HG03175 (cell line): ENCODE results near the gene SYT8.
"Not testable (repeated sequence)": the region's sequence is repeated elsewhere in the genome, so short reads cannot be mapped to it uniquely, and the experiment has no call there.

Experiments used
- ATAC-seq: cut with Tn5 transposase; IDR thresholded peaks from one replicate; pipeline ENCODE4 v1.9.1; 2021; ENCODE audit warnings: mild to moderate bottlenecking, moderate library complexity; ENCODE audit not compliant: unreplicated experiment

The SYT8 gene, protein sequence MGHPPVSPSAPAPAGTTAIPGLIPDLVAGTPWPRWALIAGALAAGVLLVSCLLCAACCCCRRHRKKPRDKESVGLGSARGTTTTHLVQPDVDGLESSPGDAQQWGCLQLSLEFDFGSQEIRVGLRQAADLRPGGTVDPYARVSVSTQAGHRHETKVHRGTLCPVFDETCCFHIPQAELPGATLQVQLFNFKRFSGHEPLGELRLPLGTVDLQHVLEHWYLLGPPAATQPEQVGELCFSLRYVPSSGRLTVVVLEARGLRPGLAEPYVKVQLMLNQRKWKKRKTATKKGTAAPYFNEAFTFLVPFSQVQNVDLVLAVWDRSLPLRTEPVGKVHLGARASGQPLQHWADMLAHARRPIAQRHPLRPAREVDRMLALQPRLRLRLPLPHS

DNA sequence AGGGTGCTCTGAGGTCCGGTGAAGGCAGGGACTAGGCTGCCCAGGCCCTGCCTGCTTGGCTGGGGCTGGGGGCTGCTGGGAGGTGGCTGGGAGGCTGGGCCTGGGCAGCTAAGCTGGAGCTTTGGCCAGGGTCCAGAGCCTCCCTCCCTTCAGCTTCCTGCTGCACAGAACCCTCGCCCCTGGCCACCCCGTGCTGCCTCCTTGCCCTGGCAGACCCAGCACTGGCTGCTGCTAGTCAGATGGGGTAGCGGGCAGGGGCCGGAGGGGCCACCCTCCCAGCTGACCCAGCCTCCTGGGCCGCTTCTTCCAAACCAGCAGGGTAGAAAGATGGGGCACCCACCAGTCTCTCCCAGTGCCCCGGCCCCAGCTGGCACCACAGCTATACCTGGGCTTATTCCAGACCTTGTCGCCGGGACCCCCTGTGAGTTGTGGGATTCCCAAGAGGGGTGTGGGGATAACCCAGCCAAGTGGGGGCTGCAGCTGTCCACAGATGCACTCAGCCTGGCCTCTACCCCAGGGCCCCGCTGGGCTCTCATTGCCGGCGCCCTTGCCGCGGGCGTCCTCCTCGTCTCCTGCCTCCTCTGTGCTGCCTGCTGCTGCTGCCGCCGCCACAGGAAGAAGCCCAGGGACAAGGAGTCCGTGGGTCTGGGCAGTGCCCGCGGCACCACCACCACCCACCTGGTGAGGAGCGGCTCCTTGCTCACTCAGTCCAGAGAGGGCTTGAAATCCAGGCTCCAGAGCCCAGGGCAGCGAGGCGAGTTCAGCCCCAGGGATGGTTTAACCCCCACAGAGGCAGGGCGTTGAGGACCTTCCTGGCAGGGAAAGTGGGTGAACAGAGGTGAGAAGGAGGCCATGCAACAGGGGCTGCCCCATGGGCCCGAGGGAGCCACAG, at the start of gene SYT8:
SYT8 (plus strand) TSS at position 212 of the 892 bp plus-strand sequence; CDS start at position 328, 116 bp downstream.
- ATAC-seq = no peak

DNA sequence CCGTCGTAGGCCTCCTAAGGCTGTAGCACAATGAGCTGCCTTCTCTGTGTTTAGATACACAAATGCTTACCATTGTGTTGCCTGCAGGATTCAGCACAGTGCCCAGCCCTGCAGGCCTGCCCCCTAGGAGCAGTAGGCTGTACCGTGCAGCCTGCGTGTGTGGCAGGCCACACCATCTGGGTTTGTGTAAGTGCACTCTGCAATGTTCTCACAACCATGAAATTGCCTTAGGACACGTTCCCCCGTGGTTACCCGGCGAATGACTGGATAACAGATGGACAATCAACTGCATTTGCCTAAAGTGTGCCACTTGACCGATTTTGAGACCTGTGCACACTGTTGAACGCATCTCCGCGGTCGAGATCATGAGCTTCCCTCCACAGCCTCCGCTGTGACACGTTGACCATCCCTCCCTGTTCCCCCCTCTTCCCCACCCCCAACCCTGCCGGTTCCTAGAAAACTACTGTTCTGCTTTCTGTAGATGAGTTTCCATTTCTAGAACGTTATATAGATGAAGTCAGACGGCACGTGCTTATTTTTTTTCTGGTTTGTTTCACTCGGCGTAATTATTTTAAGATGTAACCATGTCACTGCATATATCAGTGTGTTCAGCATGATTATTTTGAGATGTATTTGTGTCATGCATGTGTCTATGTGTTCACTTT, 48.9 kb upstream of the SYT8 start:
- no peak for ATAC-seq

DNA sequence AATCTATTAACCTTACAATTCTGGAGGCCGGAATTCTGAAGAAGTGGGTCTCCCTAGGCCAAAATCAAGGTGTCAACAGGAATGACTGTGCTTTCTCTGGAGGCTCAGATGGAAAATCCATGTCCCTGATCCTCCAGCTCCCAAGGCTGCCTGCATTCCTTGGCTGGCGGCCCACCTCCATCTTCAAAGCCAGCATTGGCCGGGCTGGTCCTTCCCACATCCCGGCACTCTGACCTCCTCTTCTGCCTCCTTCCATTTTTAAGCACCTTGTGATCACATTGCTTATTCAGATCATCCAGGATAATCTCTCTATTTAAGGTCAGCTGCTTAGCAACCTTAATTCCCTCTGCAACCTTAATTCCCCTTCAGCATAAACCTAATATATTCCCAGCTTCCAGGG, 48.3 kb upstream of the SYT8 start:
- ATAC-seq = no peak

DNA sequence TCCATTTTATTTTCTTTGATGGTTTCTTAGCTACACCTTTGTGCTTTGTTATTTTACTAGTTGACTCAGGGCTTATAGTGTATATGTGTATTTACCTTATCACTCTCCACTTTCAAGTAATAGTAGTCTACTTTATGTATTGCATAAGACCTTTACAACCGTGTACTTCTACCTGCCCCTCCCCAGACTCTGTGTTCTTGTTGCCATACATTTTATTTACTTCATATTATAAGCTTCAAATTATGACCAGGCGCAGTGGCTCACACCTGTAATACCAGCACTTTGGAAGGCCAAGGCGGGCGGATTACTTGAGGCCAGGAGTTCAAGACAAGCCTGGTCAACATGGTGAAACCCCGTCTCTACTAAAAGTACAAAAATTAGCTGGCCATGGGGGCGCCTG, 42.9 kb upstream of the SYT8 start:
- ATAC-seq = no peak

DNA sequence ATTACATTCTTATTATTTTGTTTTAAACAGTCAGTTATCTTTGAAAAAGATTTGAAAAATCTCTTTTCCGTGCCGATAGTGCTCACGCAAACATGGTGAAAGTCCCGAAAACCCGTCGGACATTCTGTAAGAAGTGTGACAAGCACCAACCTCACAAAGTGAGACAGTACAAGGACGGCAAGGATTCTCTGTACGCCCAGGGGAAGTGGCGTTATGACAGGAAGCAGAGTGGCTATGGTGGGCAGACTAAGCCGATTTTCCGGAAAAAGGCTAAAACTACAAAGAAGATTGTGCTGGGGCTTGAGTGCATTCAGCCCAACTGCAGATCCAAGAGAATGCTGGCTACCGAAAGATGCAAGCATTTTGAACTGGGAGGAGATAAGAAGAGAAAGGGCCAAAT, 42.3 kb upstream of the SYT8 start:
- ATAC-seq = no peak

DNA sequence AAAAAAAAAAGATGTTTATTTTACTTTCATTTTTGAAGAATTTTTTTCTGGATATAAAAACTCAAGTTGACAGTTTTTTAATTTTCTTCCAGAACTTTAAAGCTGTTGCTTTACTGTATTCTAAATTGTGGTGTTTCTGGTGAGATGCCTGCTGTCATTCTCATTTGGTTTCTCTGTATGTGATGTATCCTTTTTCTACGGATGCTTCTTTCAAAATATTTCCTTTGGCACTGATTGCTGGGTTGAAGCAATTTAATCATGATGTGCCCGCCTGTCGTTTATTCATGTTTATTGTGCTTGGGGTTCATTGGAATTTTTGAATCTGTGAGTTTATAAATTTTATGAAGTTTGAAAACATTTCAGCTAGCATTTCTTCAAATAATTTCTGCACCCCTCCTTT, 41.7 kb upstream of the SYT8 start:
- no peak for ATAC-seq

DNA sequence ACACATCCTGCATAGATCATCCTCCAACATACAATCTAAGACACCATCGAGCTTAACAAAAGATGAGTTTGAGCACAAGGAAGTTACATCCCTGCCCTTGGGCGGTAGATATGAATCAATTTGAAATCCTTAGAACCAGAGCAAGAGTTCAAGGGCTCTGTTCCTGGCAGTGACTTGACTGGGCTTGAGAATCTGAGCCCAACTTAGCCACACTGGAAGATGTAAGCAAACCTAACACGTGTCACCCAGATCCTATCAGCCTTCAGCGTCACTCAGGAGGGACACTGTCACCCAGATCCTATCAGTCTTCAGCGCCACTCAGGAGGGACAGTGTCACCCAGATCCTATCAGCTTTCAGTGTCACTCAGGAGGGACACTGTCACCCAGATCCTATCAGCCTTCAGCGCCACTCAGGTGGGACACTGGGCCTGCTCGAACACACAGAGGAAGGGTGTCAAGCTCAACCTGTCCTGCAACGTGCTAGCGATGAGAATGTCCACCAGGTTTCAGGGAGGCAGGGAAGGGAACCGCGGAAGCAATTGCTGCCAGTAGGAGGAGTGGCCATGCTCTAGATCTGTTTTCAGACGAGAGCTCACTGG, 38.3 kb upstream of the SYT8 start:
- no peak for ATAC-seq

DNA sequence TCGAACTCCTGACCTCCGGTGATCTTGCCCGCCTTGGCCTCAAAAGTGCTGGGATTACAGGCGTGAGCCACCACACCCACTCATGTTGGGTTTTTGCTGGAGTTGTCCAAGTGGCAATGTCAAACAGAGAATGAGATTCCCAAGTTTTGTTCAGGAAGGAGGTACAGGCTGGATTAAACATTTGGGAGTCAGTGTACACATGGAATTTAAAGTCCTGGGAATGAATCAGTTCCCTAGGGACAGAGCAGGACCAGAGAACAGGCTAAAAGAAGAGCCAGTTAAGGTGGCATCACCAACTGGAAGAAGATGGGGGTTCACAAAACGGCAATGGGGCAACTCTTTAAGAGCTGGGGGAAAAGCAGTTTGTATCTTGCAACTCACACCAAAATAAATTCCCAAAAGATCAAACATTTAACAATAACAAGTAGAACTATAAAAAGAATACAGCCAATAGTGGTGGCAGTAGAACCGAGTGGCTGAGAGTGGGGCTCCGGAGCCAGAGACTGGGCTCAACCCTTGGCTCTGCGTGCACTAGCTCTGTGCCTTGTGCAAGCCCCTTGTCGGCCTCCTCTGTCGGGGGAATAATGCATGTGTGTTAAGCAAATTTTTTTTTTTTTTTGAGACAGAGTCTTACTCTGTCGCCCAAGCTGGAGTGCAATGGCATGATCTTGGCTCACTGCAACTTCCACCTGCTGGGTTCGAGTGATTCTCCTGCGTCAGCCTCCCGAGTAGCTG, 37.2 kb upstream of the SYT8 start:
- no peak for ATAC-seq

DNA sequence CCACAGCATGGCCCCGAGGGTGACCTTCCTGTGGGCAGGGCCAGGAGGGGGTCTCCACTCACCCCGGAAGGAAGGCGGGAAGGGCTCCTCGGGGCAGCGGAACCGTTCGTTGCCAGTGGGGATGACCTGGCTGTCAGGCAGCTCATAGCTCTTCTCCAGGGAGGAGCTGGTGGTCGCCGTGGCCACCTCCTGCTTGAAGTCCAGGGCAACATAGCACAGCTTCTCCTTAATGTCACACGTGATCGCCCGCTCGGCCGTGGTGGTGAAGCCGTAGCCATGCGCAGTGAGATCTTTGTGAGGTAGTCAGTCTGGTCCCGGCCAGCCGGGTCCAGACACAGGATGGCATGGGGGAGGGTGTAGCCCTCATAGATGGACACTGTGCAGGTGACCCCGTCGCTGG, 31.5 kb upstream of the SYT8 start:
- ATAC-seq = no peak

DNA sequence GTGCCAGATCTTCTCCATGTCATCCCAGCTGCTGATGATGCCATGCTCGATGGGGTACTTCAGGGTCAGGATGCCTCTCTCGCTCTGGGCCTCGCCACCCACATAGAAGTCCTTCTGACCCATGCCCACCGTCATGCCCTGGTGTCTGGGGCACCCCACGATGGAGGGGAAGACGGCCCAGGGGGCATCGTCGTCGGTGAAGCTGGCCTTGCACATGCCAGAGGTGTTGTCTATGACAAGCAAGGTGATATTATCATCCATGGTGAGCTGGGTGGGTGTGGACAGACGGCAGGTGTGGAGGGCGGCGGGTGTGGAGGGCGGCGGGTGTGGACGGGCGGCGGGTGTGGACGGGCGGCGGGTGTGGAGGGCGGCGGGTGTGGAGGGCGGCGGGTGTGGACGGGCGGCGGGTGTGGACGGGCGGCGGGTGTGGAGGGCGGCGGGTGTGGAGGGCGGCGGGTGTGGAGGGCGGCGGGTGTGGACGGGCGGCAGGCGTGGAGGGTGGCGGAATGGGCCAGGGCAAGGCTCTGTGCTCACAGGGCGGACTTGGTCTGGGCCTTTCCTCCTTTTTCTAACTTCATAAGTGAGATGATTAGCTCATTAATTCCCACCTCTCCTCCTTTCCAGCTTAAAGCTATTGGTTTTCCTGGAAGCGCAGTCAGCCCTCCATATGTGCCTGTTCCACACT, 30.8 kb upstream of the SYT8 start:
- ATAC-seq = not testable (repeated sequence)

DNA sequence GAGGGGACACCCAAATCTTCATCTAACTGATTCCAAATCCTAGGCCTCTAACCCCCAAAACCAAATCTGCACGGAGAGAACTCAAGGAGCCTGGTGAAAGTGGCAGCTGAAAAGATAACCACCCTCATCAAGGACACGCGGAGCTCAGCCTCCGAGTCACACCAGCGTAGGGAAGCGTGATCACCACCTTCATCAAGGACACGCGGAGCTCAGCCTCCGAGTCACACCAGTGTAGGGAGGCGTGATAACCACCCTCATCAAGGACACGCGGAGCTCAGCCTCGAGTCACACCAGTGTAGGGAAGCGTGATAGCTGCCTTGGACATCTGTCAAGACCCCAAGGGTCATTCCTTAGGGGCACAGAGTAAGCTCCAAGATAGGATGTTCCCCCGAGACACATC, 29.3 kb upstream of the SYT8 start:
- ATAC-seq = no peak

DNA sequence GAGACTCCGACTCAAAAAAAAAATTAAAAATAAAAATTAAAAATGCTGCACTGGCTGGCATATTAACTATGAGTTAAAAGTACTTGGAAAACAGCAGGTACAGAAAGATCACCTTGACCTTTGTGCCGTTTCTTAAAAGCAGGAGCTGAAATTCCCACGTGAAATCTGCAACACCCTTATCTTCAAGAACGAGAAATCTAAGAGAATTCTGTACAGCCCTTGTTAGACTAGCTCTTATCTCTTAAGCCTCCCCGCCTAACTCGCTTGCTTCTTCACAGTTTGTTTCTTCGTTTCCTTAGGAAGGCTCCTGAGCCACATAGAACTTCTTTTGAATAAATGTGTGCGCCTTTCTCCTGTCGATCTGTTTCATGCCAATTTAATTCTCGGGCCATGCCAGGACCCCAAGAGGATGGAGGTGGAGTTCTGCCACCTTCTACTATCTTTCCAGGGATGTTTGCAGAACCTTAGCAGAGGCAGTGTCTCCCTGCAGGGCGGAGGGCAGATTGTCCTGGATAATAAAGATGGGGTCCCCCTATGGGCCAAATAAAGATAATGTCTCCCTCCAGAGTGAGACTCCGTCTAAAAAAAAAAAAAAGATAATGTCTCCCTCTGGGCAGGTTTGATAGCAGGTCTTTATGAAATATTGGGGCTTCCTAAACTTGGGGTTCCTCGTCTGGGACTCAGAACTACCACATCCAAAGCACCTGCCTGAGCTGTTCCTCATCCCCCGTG, 27.4 kb upstream of the SYT8 start:
- ATAC-seq = no peak

DNA sequence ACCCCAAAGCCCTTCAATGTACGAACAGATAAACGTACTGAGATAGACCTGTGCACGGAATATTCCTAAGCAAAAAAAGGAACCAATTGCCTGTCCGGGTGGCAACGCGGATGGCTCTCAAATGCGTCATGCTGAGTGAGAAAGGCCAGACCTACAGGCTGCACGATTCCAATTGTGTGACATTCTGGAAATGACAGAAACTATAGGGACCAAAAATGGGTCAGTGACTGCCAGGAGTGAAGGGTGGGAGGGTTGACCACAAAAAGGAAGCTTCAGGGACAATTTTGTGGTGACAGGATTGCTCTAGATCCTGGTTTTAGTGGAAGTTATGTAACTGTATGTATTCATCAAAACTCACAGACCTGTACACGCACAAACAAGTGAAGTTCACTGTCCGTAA, 24.0 kb upstream of the SYT8 start:
- ATAC-seq = no peak

DNA sequence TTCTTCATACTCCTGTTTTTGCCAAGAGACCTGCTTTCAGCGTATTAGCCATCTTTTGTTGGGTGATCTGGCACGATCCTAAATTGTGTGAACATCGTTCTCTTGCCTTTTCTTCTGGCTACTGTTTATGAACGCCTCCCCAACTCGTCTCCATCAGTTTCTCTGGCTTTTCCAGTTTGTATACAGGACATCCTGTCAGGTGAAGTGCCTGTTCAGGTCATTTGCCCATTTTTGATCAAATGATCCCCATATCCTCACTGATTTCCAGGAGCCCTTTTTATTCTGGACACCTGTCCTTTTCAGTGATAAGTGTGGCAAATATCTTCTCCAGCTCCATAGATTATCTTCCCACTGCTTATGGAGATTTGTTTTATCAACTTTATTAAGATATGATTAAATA, 22.5 kb upstream of the SYT8 start:
- ATAC-seq = no peak

DNA sequence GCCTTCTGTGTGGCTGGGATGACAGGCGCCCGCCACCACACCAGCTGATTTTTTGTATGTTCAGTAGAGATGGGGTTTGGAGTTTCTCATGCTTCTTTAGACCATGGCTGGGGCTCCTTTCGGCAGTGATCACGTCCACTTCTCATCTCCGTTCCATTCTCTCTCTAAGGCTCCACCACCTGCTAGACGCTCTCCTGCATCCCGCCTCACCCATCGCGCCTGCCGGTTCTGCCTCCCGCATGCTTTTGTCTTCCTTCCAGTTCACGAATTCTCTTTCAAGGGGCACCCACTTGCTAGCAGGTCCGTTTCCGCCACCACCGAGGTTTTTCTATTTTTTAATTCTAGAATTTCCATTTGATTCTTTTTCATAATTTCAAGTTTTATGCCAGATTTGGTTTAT, 22.0 kb upstream of the SYT8 start:
- ATAC-seq = no peak

DNA sequence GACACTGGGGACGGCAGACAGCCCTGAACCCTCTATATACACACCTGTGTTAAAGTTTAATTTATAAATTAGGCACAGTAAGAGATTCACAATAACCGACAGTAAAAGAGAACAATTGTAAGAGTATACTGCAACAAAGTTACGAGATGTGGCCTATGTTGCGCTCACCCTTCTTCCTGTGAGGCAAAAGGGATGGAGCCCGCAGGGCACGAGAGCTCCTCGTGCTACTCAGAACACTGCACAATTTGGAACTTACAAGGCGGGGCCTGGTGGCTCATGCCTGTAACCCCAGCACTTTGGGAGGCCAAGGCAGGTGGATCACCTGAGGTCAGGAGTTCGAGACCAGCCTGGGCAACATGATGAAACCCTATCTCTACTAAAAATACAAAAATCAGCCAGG, 21.4 kb upstream of the SYT8 start:
- not testable (repeated sequence) for ATAC-seq

DNA sequence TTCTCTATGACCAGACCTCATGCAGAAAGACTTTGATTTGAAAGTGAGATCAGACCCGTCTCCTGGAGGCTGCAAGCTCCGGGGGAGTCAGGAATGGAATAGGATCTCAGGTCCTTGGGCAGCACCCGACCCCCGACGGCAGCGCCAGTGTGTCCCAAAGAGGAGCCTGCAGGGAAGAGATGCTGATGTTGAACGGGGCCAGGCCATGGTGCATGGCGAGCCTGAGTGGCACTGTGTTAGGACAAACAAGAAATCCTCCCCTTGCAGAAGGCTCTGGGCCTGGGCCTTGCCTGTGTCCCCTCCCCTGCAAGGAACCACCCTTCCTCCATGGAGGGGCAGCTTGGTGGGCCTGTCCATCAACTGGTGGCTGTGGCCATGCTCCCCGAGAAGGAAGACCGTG, 20.1 kb upstream of the SYT8 start:
- ATAC-seq = no peak

DNA sequence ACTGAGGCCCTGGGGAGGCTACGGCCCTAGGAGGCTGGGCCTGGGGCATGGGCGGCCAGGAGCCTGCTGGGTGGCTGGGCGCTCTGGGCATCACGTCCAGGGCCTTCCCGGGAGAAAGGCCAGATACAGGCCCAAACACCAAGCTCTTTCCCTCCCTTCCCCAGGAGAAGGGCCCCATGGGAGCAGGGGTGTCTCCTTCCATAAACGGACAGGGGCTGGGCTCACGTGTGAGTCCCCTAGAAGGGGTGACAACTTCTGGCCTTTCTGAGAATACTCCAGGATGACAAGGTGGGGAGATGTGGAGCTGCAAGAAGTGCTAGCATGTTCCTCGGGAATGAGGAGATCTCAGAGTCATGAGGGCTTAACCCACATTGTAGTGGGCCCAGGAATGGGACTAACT, 19.5 kb upstream of the SYT8 start:
- no peak for ATAC-seq

DNA sequence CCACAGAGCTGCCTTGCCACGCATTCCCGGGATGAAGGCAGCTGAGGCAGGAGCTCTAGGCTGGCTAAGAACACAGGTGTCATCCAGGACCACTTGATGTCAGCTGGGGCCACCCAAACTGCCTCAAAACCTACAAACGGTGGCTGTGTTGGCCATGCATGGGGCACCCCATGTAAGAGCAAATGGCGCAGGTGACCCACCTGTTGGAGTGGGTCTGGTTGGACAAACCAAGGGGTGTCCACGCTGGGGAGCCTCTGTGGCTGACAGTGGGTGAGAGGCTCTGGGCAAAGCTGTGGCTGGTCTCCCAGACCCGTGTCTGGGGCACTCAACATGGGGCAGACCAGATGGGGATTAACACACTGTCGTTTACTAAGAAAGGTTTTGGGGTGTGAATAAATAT, 19.0 kb upstream of the SYT8 start:
- ATAC-seq = no peak
